H1 (cell line): ENCODE data around the gene RAB3B.
A peak's percentile ranks its signal among the peaks of the same experiment; 100 is the strongest.

Source experiments
- CTCF ChIP-seq, 3 experiments: IDR thresholded peaks; 1 replicate in 2 of 3; 2 replicates in 1 of 3; pipeline versions ENCODE4 v1.5.1 to v1.6.1; 2011; ENCODE audit warnings: low read length in 3 of 3, mild to moderate bottlenecking in 3 of 3, inconsistent platforms in 2 of 3, low read depth in 1 of 3, moderate library complexity in 1 of 3; ENCODE audit not compliant: insufficient read depth in 1 of 3; ENCODE audit errors: control extremely low read depth in 1 of 3
- JUN ChIP-seq: IDR thresholded peaks from 2 replicates; pipeline ENCODE4 v1.6.1; 2011; ENCODE audit warnings: low read depth, mild to moderate bottlenecking, improper control_type of control experiment, low read length
- POLR2A ChIP-seq, 2 experiments: IDR thresholded peaks; 1 replicate in 1 of 2; 2 replicates in 1 of 2; pipeline ENCODE4 v1.6.1; 2011; ENCODE audit warnings: low read depth in 2 of 2, low read length in 2 of 2, mild to moderate bottlenecking in 2 of 2; ENCODE audit errors: control extremely low read depth in 1 of 2
- POLR2AphosphoS5 ChIP-seq: IDR thresholded peaks from 2 replicates; pipeline ENCODE4 v1.6.1; 2011; ENCODE audit warnings: low read depth, low read length
- YY1 ChIP-seq: IDR thresholded peaks from 2 replicates; pipeline ENCODE4 v1.6.1; 2011; ENCODE audit warnings: low read depth, mild to moderate bottlenecking, low read length

- TF ChIP-seq POLR2AphosphoS5 (peak; percentile 32; the same call in 1 of the 2 replicates), CTCF (IDR thresholded peaks at IDR 0.05; ENCODE audit: control extremely low read depth in 1 of 3, insufficient read depth in 1 of 3, low read depth in 1 of 3, low read length in 3 of 3) (no peak), POLR2A (IDR thresholded peaks at IDR 0.05; ENCODE audit: control extremely low read depth in 1 of 2, low read depth in 2 of 2, low read length in 2 of 2) (no peak), JUN (no peak), YY1 (no peak)
Observed at GRCh38 chr1:51907079-51907702, 83.3 kb downstream of the RAB3B start.
